ENCODE measurements around the gene IFI27. TPM values are rescaled to one million over a fixed set of nuclear protein-coding genes. Genes with fewer than 3 reads are reported as not detected.

The IFI27 gene
- total and polyA plus RNA-seq, 9 of the 15 experiments (the other 6 are each of a cell fraction or from before 2014, with no cell fraction given) = 0.19 to 3.4 (median 1.4) TPM; not detected in 1

GRCh38 chr14:94124582-94125377, 14.2 kb downstream of the IFI27 start:
- Histone ChIP-seq H3K79me2 (ENCODE audit: control insufficient read depth, insufficient read depth, low read length) (no peaks in the 10 kb centered on the region), H3K9ac (ENCODE audit: insufficient read depth in 1 of 2, low read depth in 2 of 2, low read length in 2 of 2) (no peak overlapping the region), H3K27me3 (ENCODE audit: control insufficient read depth in 2 of 2, insufficient read depth in 2 of 2, low read length in 2 of 2) (peaks cover 0 to 20% of the 10 kb centered on the region in 2 experiments; a peak in 2 of 5 replicates), H2AFZ (ENCODE audit: low read depth, low read length) (no peak overlapping the region), H3K9me3 (replicated peaks; ENCODE audit: control insufficient read depth, insufficient read depth, low read depth, low read length) (no peaks in the 10 kb centered on the region), H3K4me1 (replicated peaks in 1 of 2; ENCODE audit: control insufficient read depth in 2 of 2, insufficient read depth in 2 of 2, low read length in 2 of 2) (peaks cover 0 to 7% of the 10 kb centered on the region in 2 experiments; a peak in 2 of 5 replicates), H3K9me1 (ENCODE audit: control insufficient read depth, insufficient read depth, low read length) (no peaks in the 10 kb centered on the region), H4K20me1 (replicated peaks; ENCODE audit: control insufficient read depth, insufficient read depth, low read length) (no peaks in the 10 kb centered on the region), H3K27ac (ENCODE audit: extremely low read depth, low read depth, low read length) (no peak overlapping the region), H3K4me2 (ENCODE audit: insufficient read depth, low read length) (no peak overlapping the region), H3K36me3 (ENCODE audit: control insufficient read depth, insufficient read depth, low read length) (no peaks in the 10 kb centered on the region), H3K4me3 (no peak overlapping the region)
- CTCF ChIA-PET (ENCODE audit: low intra/inter-chr PET ratio) = no interaction called here
- intact Hi-C loops (cut with micrococcal nuclease) = no loop called here
- WGBS (ENCODE audit: insufficient coverage, low coverage, missing lambda C conversion rate) = 3% methylated on average over 6 of the region's 9 CpGs
- in situ Hi-C loops (cut with MboI) = no loop called here
- FAIRE-seq = no peak
- TF ChIP-seq POLR2A (conservative IDR thresholded peaks at IDR 0.05) = no peak
- no peak for TF ChIP-seq IRF1 (CRISPR knock-in tag; IDR thresholded peaks at IDR 0.05; ENCODE audit: borderline replicate concordance)
- no peak for TF ChIP-seq FOXA3 (CRISPR knock-in tag; conservative IDR thresholded peaks at IDR 0.05 in 1 of 2, IDR thresholded peaks at IDR 0.05 in 1 of 2)
- no peak for TF ChIP-seq DNMT1 (IDR thresholded peaks at IDR 0.05)
- TF ChIP-seq PTBP1 (IDR thresholded peaks at IDR 0.05; ENCODE audit: low read depth, low read length) = no peak
- TF ChIP-seq C11orf30 (IDR thresholded peaks at IDR 0.05; ENCODE audit: low read depth) = no peak
- no peak for TF ChIP-seq CGGBP1 (CRISPR knock-in tag; IDR thresholded peaks at IDR 0.05)
- POLR2A ChIA-PET = interaction anchor here (1.1 kb wide), 1 partner anchor 14 kb away, joined by 5 read pairs; the partner anchor contains the start of gene IFI27
- ATAC-seq = no peak
- no TSS peak for BruUV-seq (replicated peaks)
- DNase-seq (ENCODE audit: extremely low read depth in 1 of 4, low spot score in 3 of 4) = no peak
